ENCODE data around the gene CUX1.

Gene CUX1

DNA sequence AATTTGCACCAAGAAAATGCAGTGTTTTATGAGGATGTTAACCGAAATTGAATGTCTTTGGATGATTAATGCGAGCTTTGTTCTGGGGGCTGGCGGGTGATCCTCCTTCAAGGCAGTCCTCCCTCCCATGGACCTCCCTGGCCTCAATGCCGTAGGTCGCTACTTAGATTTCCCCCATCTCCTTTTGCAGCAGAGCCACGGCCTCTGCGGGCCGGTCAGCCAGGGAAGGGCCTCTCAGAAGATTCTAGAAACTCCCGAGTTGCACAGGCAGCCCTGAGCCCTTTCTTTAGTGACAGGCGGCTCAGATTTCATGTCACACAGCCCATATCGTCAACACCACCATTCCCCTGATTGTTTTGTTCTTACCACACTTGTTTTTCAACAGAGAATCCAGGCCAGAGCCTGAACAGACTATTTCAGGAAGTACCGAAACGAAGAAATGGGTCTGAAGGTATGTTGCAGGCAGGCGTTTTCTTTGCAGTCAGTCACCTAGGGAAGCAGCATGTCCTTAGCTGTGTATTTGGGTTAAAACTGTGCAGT lies 381.1 kb downstream of the CUX1 start:
- Histone ChIP-seq H3K4me1 (ENCODE audit: control insufficient read depth, low read length) (no peaks in the 10 kb centered on the region), H3F3A (ENCODE audit: control insufficient read depth, insufficient read depth) (no peaks in the 10 kb centered on the region), H3K9me2 (replicated peaks; ENCODE audit: control insufficient read depth, low read length) (no peaks in the 10 kb centered on the region), H3K9me3 (ENCODE audit: control insufficient read depth, insufficient read depth, low read length) (no peaks in the 10 kb centered on the region), H4K20me1 (ENCODE audit: control insufficient read depth, insufficient read depth, low read depth, low read length) (peaks cover 6% of the 10 kb centered on the region; the same call in 1 of the 2 replicates), H3K36me3 (ENCODE audit: control insufficient read depth, low read length) (peaks cover 100% of the 10 kb centered on the region), H3K4me3 (ENCODE audit: low read length) (no peak overlapping the region), H3K27ac (ENCODE audit: low read depth, low read length) (no peak overlapping the region), H3K4me2 (ENCODE audit: low read length) (no peak overlapping the region), H3K27me3 (ENCODE audit: control insufficient read depth, low read length) (no peaks in the 10 kb centered on the region), H3K79me2 (ENCODE audit: control insufficient read depth, low read length) (no peaks in the 10 kb centered on the region)
- TF ChIP-seq, protein P1, sequence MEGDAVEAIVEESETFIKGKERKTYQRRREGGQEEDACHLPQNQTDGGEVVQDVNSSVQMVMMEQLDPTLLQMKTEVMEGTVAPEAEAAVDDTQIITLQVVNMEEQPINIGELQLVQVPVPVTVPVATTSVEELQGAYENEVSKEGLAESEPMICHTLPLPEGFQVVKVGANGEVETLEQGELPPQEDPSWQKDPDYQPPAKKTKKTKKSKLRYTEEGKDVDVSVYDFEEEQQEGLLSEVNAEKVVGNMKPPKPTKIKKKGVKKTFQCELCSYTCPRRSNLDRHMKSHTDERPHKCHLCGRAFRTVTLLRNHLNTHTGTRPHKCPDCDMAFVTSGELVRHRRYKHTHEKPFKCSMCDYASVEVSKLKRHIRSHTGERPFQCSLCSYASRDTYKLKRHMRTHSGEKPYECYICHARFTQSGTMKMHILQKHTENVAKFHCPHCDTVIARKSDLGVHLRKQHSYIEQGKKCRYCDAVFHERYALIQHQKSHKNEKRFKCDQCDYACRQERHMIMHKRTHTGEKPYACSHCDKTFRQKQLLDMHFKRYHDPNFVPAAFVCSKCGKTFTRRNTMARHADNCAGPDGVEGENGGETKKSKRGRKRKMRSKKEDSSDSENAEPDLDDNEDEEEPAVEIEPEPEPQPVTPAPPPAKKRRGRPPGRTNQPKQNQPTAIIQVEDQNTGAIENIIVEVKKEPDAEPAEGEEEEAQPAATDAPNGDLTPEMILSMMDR (IDR thresholded peaks at IDR 0.05; ENCODE audit: low read depth, low read length, poor library complexity, severe bottlenecking), result no peak
- no peak for TF ChIP-seq EZH2phosphoT487 (IDR thresholded peaks at IDR 0.05; ENCODE audit: borderline replicate concordance, low read length)

DNA sequence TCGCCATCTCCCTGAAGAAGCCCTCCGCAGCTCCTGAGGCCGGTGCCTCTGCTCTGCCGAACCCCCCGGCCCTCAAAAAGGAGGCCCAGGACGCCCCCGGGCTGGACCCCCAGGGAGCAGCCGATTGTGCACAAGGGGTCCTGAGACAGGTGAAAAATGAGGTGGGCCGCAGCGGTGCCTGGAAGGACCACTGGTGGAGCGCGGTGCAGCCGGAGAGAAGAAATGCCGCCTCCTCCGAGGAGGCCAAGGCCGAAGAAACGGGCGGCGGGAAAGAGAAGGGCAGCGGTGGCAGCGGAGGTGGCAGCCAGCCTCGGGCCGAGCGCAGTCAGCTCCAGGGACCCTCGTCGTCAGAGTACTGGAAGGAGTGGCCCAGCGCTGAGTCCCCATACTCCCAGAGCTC lies 384.1 kb downstream of the CUX1 start:
- Histone ChIP-seq H3K4me2 (ENCODE audit: low read length) (no peak overlapping the region), H3K4me3 (ENCODE audit: low read length) (no peak overlapping the region), H3K27me3 (ENCODE audit: control insufficient read depth, low read length) (no peaks in the 10 kb centered on the region), H3K79me2 (ENCODE audit: control insufficient read depth, low read length) (no peaks in the 10 kb centered on the region), H3K36me3 (ENCODE audit: control insufficient read depth, low read length) (peaks cover 99% of the 10 kb centered on the region), H3K4me1 (ENCODE audit: control insufficient read depth, low read length) (no peaks in the 10 kb centered on the region), H3K9me3 (ENCODE audit: control insufficient read depth, insufficient read depth, low read length) (no peaks in the 10 kb centered on the region), H4K20me1 (ENCODE audit: control insufficient read depth, insufficient read depth, low read depth, low read length) (peaks cover 9% of the 10 kb centered on the region; the same call in 1 of the 2 replicates), H3F3A (ENCODE audit: control insufficient read depth, insufficient read depth) (no peaks in the 10 kb centered on the region), H3K9me2 (replicated peaks; ENCODE audit: control insufficient read depth, low read length) (no peaks in the 10 kb centered on the region), H3K27ac (ENCODE audit: low read depth, low read length) (no peak overlapping the region)
- TF ChIP-seq, protein P1 (IDR thresholded peaks at IDR 0.05; ENCODE audit: low read depth, low read length, poor library complexity, severe bottlenecking), result no peak
- TF ChIP-seq EZH2phosphoT487 (IDR thresholded peaks at IDR 0.05; ENCODE audit: borderline replicate concordance, low read length), result no peak

DNA sequence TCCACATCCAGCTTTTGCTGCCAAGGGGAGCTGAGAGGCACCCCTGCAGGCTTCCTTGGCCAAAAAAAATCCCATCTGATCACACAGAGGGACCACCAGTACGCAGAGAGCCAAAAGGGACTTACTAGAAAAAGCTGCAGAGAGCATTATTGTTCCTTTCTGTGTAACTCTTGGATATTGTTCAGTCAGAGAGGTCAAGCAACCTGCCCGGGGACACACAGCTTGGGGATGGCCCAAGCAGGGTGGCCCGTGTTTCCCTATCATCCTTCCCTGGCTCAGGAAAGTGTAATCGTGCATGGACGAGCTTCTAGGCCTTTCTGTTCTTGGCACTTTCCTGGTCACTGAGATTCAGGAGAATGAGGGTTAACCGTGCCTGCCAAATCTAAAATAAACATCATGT lies 385.1 kb downstream of the CUX1 start:
- no peaks in the 10 kb centered on the region for H3K9me3 ChIP-seq (ENCODE audit: control insufficient read depth, insufficient read depth, low read length)
- H3K4me3 ChIP-seq (ENCODE audit: low read length), result no peak overlapping the region
- no peaks in the 10 kb centered on the region for H3K27me3 ChIP-seq (ENCODE audit: control insufficient read depth, low read length)
- peaks cover 9% of the 10 kb centered on the region; the same call in 1 of the 2 replicates for H4K20me1 ChIP-seq (ENCODE audit: control insufficient read depth, insufficient read depth, low read depth, low read length)
- no peaks in the 10 kb centered on the region for H3K79me2 ChIP-seq (ENCODE audit: control insufficient read depth, low read length)
- H3K4me2 ChIP-seq (ENCODE audit: low read length), result no peak overlapping the region
- H3K9me2 ChIP-seq (replicated peaks; ENCODE audit: control insufficient read depth, low read length), result no peaks in the 10 kb centered on the region
- TF ChIP-seq, protein P1 (IDR thresholded peaks at IDR 0.05; ENCODE audit: low read depth, low read length, poor library complexity, severe bottlenecking), result no peak
- no peak for TF ChIP-seq EZH2phosphoT487 (IDR thresholded peaks at IDR 0.05; ENCODE audit: borderline replicate concordance, low read length)
- peaks cover 97% of the 10 kb centered on the region for H3K36me3 ChIP-seq (ENCODE audit: control insufficient read depth, low read length)
- no peaks in the 10 kb centered on the region for H3K4me1 ChIP-seq (ENCODE audit: control insufficient read depth, low read length)
- no peak overlapping the region for H3K27ac ChIP-seq (ENCODE audit: low read depth, low read length)
- H3F3A ChIP-seq (ENCODE audit: control insufficient read depth, insufficient read depth), result no peaks in the 10 kb centered on the region
